DND-41 (cell line): ENCODE measurements around the gene POU2AF3.

Source experiments
- ATAC-seq: fragments of 200-7000 bp; cut with Tn5 transposase; 3 replicates; pipeline ENCODE4 v1.9.1; 2021; ENCODE audit warnings: low read depth; ENCODE audit not compliant: insufficient read depth
- DNase-seq: peaks from one replicate; pipeline ENCODE4 v3.0.0-alpha.2; 2020
- H2AFZ ChIP-seq: 2 replicates; pipeline ENCODE4 v1.6.0; 2012; ENCODE audit warnings: low read depth, low read length
- H3K27ac ChIP-seq: 2 replicates; pipeline ENCODE4 v1.5.1; 2012; ENCODE audit warnings: low read length, inconsistent platforms
- H3K27me3 ChIP-seq: fragments of 200-600 bp; sonication (generic); 2 replicates; pipeline ENCODE4 v1.6.0; 2012; ENCODE audit warnings: low read length, mild to moderate bottlenecking, inconsistent platforms; ENCODE audit not compliant: insufficient read depth, poor library complexity
- H3K36me3 ChIP-seq: 2 replicates; pipeline ENCODE4 v1.5.1; 2012; ENCODE audit warnings: low read length, inconsistent platforms; ENCODE audit not compliant: insufficient read depth
- H3K4me1 ChIP-seq: 2 replicates; pipeline ENCODE4 v1.5.1; 2012; ENCODE audit warnings: mild to moderate bottlenecking, low read length; ENCODE audit not compliant: insufficient read depth
- H3K4me2 ChIP-seq: 2 replicates; pipeline ENCODE4 v1.6.0; 2012; ENCODE audit warnings: mild to moderate bottlenecking, moderate library complexity, low read length, inconsistent platforms; ENCODE audit not compliant: insufficient read depth
- H3K4me3 ChIP-seq, 2 experiments: fragments of 200-600 bp in 1 of 2; shearing (Covaris generic) in 1 of 2; 2 replicates each; pipeline ENCODE4 v1.5.1; 2012 to 2016; ENCODE audit warnings: inconsistent platforms in 2 of 2, low read length in 2 of 2, mild to moderate bottlenecking in 2 of 2, low read depth in 1 of 2, moderate library complexity in 1 of 2
- H3K79me2 ChIP-seq: 2 replicates; pipeline ENCODE4 v1.6.0; 2012; ENCODE audit warnings: low read length, inconsistent platforms; ENCODE audit not compliant: insufficient read depth
- H3K9ac ChIP-seq: 2 replicates; pipeline ENCODE4 v1.6.0; 2012; ENCODE audit warnings: low read depth, mild to moderate bottlenecking, inconsistent platforms, low read length, moderate library complexity
- H3K9me3 ChIP-seq: 2 replicates; pipeline ENCODE4 v1.5.1; 2012; ENCODE audit warnings: low read length, moderate library complexity, mild to moderate bottlenecking, inconsistent platforms; ENCODE audit not compliant: insufficient read depth, severe bottlenecking
- H4K20me1 ChIP-seq: 2 replicates; pipeline ENCODE4 v1.6.0; 2012; ENCODE audit warnings: low read length; ENCODE audit not compliant: insufficient read depth
- CTCF ChIP-seq: IDR thresholded peaks from 2 replicates; pipeline ENCODE4 v1.5.1; 2012; ENCODE audit warnings: borderline replicate concordance, low read length, moderate library complexity, mild to moderate bottlenecking; ENCODE audit not compliant: poor library complexity, severe bottlenecking; ENCODE audit errors: extremely low read depth
- EZH2 ChIP-seq: IDR thresholded peaks from 3 replicates; pipeline ENCODE4 v1.6.1; 2012; ENCODE audit warnings: borderline replicate concordance, low read depth, mild to moderate bottlenecking, moderate library complexity, low read length, inconsistent platforms; ENCODE audit not compliant: severe bottlenecking

The POU2AF3 gene, protein sequence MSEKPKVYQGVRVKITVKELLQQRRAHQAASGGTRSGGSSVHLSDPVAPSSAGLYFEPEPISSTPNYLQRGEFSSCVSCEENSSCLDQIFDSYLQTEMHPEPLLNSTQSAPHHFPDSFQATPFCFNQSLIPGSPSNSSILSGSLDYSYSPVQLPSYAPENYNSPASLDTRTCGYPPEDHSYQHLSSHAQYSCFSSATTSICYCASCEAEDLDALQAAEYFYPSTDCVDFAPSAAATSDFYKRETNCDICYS

DNA sequence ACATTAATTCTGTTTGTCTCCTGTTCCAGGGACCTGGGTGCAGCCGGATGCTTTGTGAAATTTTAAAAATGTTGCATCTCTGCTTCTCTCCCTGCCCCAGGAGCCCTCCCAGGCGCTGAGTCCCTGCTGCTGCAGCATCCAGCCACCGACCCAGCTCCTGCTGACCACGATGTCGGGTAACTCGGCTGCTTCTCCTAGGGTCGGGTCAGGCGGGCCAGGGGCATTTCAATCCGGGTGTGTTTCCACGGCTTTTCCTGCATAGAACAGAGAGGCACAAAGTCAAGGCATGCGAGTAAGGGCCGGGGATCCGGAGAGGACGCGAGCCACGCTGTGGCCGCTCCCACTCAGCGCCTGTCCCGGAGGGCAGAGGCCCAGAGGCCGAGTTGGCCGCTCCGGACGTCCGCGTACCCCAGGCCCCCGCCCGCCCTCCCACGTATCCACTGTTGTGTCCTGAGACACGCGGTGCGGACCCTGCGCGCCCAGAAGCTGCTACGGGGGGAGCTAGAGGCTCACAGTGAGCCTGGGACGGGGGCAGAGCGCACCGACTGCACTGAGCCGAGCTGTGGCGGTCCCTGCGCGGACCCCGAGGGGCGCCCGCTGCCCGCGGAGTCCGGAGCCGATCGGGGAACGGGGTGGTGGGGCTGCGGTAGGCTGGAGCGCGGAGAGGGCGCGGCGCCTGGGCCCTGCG is at the start of gene POU2AF3:
Gene POU2AF3, plus strand, starts transcription at position 134 of the 688 bp plus-strand sequence. Its CDS starts 36 bp downstream, at position 170.
- Histone ChIP-seq H3K79me2 (no peaks in the 10 kb centered on the region), H3K4me1 (no peaks in the 10 kb centered on the region), H3K27ac (no peak within 1 kb of the TSS), H3K27me3 (peaks cover 8% of the 10 kb centered on the region), H4K20me1 (no peaks in the 10 kb centered on the region), H2AFZ (no peak within 1 kb of the TSS), H3K4me2 (no peak within 1 kb of the TSS), H3K36me3 (no peaks in the 10 kb centered on the region), H3K9ac (no peak within 1 kb of the TSS), H3K4me3 (no peak within 1 kb of the TSS), H3K9me3 (no peaks in the 10 kb centered on the region)
- ATAC-seq (no peak), DNase-seq (no peak)
- TF ChIP-seq EZH2 (no peak), CTCF (no peak)

DNA sequence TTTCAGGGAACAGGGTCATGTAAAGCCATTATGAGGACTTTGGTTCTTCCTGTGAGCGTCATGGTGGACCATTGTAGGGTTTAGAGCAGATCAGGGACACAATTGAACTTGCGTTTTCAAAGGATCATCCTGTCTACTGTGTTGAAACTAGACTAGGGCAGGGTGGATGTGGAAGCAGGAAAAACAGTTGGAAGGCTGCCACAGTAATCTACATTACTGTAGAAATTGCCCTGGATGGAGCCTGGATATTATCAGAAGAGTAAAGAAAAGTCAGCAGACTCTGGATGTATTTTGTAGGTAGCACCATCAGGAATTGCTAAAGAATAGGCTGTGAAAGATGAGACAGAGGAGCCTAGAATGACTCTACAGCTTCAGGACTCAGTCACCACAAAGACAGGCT is 47.4 kb upstream of the POU2AF3 start:
- Histone ChIP-seq H3K36me3 (no peaks in the 10 kb centered on the region), H3K4me3 (no peak overlapping the region), H3K4me1 (no peaks in the 10 kb centered on the region), H3K9ac (no peak overlapping the region), H2AFZ (no peak overlapping the region), H3K79me2 (no peaks in the 10 kb centered on the region), H3K27me3 (no peaks in the 10 kb centered on the region), H4K20me1 (no peaks in the 10 kb centered on the region), H3K4me2 (no peak overlapping the region), H3K9me3 (no peaks in the 10 kb centered on the region), H3K27ac (no peak overlapping the region)
- TF ChIP-seq EZH2 (no peak), CTCF (no peak)
- no peak for DNase-seq
- no peak for ATAC-seq

DNA sequence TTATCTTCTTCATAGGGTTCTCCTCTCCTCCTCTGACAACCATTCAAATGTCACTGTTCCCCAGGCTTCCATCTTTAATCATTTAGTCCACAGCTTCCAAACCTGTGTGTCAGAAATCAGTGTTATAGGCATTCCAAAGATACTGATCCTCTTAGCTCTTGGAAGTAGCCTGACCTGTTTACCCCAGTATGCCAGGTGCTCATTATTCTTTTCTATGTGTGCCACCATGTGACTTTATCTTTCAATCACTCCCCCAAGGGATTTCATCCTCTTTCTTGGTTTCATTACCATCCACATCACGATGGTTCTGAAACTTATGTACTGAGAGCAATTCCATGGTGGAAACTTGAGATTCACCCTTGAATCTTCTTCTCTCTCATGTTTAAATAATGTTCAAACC is 45.2 kb upstream of the POU2AF3 start:
- Histone ChIP-seq H3K27ac (no peak overlapping the region), H3K79me2 (no peaks in the 10 kb centered on the region), H3K9ac (no peak overlapping the region), H3K9me3 (no peaks in the 10 kb centered on the region), H3K4me3 (no peak overlapping the region), H3K27me3 (no peaks in the 10 kb centered on the region), H2AFZ (no peak overlapping the region), H4K20me1 (no peaks in the 10 kb centered on the region), H3K4me2 (no peak overlapping the region), H3K36me3 (no peaks in the 10 kb centered on the region), H3K4me1 (no peaks in the 10 kb centered on the region)
- TF ChIP-seq EZH2 (no peak), CTCF (no peak)
- DNase-seq (no peak), ATAC-seq (no peak)
